Myocyte (in vitro differentiated cells): ENCODE data around the gene SNRNP27. TPM values are rescaled to one million over a fixed set of nuclear protein-coding genes. Genes with fewer than 3 reads are reported as not detected.
"Not testable (repeated sequence)": the region's sequence is repeated elsewhere in the genome, so short reads cannot be mapped to it uniquely, and the experiment has no call there.

Experiments
- DNase-seq: peaks from one replicate; pipeline ENCODE4 v3.0.0-alpha.2; 2012; ENCODE audit warnings: low read depth
- polyA plus RNA-seq: library from polyadenylated mRNA; unstranded; fragments of >200 nt; gene quantifications from one replicate; pipeline ENCODE4 v1.2.1, GENCODE V29; 2012; ENCODE audit warnings: missing spikeins
- total RNA-seq: library from RNA; depleted of rRNA; stranded (reverse); fragments of >200 nt; gene quantifications from 2 replicates; pipeline ENCODE4 v1.2.3, GENCODE V29; 2014

Gene SNRNP27, protein sequence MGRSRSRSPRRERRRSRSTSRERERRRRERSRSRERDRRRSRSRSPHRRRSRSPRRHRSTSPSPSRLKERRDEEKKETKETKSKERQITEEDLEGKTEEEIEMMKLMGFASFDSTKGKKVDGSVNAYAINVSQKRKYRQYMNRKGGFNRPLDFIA
- total RNA-seq: 113 and 116 TPM in 2 replicates
- 53.5 TPM for polyA plus RNA-seq

DNA sequence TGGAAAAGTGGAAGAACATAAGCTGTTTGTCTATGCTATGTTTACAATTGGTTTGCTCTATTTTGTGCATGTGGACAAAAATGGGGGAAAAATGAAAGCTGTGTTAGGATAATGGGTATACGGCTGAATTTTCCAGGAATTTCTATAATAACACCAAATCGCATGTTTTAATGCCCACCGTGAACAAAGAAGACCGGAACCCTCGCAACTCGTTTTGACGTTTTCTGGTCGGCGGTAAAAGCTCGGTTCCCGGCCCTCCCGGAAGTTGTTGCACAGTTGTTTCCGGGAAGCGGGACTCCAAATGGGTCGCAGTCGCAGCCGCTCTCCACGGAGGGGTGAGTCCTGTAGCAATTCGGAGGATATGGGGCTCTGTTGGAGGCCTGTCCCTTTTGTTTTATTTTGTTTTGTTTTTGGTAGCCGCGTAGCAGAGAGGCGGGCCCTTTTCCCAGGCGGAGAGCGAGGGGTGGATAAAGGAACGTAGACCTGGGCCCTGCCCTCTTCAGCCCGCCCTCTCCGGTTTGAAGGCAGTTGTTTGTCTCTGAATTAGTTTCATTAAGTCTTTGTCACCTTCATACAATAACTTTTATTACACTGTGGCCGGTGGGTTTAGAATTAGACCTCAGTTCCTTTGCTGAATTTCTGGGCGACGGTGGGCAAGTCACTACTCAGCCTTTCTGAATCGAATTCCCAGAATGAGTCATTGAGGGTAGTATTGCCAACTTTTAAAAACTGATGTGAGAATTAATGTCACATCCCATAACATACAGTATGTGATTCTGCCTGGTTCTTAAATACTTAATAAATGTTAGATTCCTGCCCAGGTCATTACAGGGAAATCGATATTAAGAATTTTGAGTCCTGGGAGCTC lies at the start of gene SNRNP27:
SNRNP27 (plus strand) TSS at position 273 of the 868 bp plus-strand sequence; CDS start at position 302, 29 bp downstream.
- peak; percentile 89 for DNase-seq

DNA sequence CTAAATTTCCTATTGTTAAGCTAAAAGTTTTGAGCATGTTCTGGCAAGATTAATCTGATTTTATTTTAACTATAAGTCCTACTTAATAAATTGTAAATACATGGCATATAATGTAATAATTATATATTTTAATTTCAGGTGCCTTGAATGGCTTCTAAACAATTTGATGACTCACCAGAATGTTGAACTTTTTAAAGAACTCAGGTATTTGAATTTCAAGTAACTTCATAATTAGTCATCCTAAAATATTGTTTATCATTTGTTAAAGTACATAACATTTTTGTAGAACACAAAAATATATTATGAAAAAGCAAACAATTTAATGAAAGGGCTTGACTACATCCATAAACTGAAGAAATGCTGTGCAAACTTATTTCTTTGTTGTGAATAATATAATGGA lies 49.8 kb upstream of the SNRNP27 start:
- DNase-seq: no peak

DNA sequence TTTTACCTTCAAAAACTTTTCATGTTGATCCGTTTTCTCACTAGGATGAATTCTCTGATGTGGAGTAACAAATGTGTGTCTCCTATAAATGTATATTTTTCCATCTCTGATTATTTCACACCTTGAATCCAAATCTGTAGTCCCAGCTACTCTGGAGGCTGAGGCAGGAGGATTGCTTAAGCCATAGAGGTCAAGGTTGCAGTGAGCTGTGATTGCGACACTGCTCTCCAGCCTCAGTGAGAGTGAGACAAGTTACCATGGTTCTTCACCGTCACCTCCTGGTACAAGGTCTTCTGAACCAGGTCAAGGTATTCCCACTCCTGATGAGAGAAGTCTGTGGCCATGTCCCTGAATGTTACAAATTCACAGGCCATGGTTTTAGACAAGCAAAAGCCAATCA lies 49.2 kb upstream of the SNRNP27 start:
- DNase-seq: no peak

DNA sequence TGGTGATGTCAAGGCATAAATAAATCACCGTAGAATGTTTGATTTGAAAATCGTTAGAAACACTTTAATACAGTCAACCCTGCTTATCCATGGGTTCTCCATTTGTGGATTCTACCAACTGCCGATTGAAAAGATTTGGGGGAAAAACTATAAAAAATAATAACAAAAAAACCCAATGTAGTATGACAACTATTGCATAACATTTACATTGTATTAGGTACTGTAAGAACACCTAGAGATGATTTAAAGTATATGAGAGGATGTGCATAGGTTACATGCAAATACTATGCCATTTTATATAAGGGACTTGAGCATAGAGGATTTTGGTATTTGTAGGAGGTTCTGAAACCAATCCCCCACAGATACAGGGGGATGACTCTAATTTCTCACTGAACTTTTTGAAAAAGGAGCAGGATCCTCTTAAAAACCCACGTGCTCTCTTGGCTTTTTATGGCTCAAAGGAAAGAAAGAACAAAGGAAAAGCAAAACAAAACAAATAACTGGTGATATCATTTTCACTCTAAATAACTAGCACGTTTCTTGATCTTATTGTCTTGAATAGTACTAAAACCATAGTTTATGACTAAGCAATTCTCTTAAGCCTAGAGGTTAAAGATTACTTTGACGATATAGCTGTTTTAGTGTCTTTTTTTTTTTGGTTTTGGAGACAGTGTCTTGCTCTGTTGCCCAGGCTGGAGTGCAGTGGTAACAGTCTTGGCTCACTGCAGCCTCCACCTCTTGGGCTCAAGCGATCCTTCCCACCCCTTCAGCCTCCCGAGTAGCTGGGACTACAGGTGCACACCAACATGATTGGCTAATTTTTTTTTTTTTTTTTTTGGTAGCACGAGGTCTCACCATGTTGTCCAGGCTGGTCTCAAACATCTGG lies 47.3 kb upstream of the SNRNP27 start:
- DNase-seq: no peak

DNA sequence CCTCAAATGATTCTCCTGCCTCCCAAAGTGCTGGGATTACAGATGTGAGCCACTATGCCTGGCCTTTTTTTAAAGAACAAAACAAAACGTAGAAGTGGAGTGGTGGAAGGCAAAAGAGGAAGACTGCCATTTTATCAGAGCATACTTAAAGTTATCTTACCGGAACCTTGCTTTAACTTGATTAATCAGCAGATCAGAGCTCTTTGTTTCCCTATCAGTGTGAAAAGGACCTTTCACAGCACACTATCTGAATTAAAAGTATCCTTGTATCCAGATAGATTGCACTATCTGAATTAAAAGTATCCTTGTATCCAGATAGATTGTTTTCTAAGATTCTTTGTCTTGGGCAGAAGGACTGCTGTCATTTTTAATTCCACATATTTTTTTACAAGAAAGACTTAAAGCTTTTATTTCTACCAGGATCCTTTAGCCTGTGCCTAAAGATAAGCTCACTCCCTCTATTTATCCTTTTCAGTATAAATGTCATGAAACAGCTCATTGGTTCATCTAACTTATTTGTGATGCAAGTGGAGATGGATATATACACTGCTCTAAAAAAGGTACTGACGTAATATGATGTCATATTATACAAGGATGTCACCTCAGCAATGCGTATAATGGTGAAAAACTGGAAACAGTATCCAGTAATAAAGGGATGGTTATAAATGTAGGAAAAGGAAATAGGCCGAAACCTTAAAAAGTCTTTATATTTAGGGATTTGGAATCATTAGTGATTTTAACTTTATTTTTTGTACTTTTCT lies 46.5 kb upstream of the SNRNP27 start:
- no peak for DNase-seq

DNA sequence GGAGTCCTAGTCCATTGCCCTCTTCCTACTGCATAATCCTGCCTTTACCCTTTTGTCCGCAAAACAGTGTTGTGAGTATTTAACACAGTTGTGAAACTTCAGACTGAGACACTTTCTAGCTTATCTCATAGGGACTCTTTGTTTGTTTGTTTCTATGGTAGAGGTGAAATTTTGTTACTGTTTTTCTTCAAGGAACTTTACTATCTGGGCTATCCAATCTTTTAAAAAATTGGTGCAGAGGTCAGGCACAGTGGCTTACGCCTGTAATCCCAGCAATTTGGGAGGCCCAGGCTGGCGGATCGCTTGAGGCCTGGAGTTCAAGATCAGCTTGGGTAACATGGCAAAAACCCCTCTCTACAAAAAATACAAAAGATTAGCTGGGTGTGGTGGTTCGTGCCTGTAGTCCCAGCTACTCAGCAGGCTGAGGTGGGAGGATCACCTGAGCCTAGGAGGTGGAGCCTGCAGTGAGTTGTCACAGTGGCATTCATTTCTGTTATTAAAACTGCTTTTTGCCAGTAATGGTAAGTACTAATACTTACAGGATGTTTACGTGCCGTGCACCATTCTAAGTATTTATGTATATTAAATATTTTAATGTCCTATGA lies 45.5 kb upstream of the SNRNP27 start:
- no peak for DNase-seq

DNA sequence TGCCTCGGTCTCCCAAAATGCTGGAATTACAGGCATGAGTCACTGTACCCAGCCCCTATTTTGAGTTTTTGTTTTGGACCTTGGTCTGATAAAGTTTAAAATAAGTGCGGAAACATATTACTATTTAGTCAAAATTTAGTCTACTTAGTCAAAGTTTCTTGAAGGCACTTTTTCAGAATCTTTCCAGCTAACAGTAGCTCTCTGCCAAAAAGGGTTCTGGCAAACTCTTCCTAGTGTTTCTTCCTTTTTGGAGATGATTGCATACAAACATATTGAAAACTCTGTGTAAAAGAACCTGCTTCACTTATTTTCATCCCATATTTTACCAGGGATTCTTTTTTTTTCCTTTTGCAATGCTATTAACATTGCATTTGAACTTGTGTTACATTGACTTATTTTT lies 35.5 kb upstream of the SNRNP27 start:
- DNase-seq: no peak

DNA sequence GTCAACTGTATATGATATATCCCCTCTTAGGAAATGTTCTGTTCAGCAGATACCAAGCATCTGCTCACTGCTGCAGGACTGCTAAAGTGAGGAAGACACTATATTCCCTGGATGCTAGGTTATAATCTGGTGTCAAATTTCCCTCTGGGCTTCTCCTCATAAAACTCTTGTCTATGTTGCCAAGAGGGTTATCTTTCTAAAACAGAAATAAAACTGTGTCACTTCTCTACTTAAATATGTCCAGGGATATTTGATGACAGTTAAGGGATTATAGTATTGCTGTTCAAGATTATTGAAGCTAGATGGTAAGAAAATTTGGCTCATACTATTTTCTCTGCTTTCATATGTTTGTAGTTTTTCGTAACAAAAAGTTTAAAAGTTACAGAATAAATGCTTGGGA lies 30.5 kb upstream of the SNRNP27 start:
- peak; percentile 0 for DNase-seq

DNA sequence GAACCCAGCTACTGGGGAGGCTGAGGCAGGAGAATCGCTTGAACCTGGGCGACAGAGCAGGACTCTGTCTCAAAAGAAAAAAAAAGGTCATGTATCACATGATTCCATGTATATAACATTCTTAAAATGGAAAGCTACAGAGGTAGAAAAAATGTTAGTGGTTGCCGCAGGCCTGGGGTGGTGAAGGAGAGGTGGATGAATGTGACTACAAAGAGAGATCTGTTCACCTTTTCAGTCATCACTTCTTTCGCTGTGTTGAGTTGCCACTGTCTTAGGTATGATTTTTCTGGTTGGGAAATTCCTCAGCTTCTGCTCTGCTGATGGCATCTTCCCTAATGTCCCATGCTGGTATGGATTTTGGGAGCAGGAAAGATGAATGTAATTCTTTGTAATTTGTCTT lies 5.3 kb upstream of the SNRNP27 start:
- DNase-seq: no peak

DNA sequence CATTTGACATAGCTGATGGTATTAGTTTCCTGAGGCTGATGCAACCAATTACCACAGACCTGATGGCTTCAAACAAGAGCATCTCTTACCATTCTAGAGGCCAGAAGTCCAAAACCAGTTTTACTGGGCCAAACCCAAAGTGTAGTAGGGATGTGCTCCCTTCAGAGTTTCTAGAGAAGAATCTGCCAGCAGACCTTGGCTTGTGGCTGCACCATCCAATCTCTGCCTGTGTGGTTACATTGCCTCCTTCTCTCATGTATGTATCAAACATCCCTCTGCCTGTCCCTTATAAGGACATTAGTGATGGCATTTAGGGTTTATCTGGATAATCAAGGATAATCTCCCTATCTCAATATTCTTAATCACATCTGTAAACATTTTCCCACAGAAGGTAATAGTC lies 4.5 kb upstream of the SNRNP27 start:
- DNase-seq: no peak

DNA sequence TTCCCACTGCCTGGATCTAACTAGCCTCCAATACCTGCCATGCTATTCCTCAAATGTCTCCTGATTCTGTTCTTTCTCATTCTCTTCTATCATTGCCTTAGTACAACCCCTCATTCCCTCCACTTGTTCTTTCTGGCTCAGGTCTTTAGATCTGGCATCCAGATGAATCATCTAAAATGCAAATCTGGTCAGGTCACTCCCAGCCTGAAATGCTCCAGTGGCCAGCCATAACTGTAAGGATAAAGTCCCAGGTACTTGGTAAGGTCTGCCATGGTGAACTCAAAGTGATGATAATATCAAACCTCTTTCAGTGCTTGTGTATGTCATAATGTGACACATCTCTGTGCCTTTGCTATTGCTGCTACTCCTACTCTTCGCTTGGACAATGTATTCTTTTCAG lies 2.9 kb upstream of the SNRNP27 start:
- DNase-seq: no peak

DNA sequence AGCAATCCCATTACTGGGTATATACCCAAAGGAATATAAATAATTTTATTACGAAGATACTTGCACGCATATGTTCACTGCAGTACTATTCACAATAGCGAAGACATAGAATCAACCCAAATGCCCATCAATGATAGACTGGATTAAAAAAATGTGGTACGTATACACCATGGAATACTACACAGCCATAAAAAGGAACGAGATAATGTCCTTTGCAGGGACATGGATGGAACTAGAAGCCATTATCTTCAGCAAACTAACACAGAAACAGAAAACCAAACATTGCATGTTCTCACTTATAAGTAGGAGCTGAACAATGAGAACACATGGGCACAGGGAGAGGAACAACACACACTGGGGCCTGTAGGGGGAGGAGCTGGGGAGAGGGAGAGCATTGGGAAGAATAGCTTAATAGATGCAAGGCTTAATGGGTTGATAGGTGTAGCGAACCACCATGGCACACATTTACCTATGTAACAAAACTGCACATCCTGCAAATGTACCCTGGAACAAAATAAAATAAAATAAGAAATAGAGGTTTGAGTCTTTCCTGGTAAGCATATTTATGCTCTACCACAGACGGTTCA lies 825 bp upstream of the SNRNP27 start:
- peak; percentile 6 for DNase-seq

DNA sequence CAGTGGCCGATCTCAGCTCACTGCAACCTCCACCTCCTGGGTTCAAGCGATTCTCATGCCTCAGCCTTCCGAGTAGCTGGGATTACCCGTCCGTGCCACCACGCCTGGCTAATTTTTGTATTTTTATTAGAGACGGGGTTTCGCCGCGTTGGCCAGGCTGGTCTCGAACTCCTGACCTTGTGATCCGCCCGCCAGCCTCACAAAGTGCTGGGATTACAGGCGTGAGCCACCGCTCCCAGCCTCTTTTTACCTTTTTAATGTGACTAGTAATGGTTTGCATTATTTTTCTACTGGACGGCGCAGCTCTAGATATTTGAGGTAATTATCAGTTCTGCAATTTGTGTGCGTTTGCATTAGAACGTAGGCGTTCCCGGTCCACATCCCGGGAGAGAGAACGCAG lies 981 bp downstream of the SNRNP27 start:
- DNase-seq: not testable (repeated sequence)

DNA sequence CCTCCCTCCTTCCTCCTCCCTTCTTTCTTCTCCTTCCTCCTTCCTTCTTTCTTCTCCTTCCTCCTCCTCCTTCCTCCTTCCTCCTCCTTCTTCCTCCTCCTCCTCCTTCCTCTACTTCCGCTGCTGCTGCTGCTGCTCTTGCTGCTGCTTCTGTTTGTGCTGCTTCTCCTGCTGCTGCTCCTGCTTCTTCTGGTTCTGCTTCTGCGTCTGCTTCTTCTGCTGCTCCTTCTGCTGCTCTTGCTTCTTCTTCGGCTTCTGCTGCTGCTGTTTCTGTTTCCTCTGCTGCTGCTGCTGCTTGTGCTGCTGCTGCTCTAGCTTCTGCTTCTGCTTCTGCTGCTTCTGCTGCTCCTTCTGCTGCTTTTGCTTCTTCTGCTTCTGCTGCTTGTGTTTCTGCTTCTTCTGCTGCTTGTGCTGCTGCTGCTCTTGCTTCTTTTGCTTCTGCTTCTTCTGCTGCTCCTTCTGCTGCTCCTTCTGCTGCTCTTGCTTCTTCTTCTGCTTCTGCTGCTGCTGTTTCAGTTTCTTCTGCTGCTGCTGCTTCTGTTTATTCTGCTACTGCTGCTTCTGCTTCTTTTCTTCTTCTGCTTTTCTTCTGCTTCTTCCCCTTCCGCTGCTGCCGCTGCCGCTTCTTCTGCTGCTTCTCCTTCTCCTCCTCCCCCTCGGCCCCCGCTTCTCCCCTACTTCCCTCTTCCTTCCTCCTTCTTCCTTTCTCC lies 8.6 kb downstream of the SNRNP27 start:
- no peak for DNase-seq

DNA sequence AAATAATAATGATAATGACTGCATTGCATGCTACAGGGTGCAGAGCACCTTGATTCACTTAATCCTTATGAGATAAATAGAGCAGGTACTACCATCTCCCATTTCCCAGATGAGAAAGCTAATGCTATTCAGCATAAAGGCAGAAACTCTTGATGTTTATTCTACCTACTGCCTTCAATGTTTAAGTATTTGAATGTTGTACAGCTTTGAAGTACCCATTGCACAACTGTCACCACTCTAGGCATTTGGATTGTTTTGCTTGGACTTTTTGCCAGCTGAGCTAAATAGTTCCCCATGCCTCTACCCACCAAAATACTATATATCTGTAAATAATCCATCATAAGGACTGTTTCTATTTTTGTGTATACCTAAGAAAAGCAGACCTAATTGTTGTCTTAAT lies 13.5 kb downstream of the SNRNP27 start:
- no peak for DNase-seq

DNA sequence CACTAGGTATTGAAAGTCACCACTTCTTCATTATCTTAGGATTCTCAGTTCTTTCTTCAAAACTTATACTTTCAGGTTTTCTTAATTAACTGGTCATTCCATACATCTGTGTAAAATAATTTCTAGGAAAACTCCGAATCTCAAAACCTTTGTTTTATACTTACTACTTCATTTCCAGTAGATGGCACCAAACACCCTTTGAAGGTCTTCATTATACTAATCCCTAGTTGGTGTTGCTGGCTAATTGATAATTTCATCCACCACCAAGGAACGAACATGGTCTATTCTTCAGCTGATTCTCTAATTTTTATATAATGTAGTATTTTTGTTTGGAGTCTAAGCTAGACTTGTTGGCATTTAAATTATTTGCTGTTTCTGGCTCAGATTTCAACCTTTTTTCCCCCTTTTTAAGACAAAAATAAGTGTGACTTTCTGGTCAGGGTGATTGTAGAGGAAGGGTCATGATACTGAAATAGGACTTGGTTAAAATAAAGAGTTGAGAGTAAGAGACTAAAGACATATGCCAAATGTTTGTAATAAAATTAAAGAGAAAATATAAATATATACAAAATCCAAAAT lies 18.3 kb downstream of the SNRNP27 start:
- peak; percentile 61 for DNase-seq

DNA sequence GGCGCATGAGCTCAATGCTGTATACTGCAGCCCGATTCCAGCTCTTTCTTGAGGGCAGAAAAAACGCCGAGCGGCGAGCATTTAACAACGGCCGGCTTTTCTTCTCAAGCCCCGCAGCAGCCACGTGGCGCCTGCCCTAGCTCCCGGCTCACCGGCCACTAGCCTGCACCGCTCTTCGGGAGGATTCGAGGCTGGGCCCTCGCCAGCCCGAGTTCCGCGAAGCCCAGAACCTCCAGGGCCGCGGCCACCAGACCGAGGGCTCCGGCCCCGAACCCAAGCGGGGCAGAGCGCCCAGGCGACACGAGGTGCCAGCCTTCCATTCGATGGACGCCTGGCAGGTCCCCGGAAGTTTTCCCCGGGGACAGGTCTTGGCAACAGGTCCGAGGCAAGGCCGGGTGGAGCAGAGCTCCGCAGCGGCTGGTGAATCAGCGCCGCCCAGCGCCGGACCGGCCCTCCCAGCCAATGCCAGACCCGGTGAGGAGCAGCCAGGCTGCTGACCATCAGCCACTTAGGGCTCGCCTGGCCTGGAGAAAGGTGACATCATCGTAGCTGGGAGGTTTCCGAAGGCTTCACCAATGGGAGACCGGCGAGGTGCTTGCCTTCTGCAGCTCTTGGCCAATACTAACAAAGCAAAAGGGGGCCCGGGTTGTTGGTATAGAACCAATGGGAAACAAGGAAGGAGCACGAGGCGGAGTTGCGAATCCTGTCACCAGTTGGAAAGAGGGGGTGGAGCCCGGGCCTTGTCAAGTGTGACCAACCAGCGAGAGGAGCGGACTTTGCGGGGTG lies 20.6 kb downstream of the SNRNP27 start:
- peak; percentile 100 for DNase-seq
